Fibroblast of skin of back (primary cell): Measurements from ENCODE around the gene KIF3B.
A peak's percentile ranks its signal among the peaks of the same experiment; 100 is the strongest.
"Not testable (repeated sequence)": the region's sequence is repeated elsewhere in the genome, so short reads cannot be mapped to it uniquely, and the experiment has no call there.

Experiments
- DNase-seq: peaks from one replicate; pipeline ENCODE4 v3.0.0-alpha.2; 2013

Gene KIF3B

DNA sequence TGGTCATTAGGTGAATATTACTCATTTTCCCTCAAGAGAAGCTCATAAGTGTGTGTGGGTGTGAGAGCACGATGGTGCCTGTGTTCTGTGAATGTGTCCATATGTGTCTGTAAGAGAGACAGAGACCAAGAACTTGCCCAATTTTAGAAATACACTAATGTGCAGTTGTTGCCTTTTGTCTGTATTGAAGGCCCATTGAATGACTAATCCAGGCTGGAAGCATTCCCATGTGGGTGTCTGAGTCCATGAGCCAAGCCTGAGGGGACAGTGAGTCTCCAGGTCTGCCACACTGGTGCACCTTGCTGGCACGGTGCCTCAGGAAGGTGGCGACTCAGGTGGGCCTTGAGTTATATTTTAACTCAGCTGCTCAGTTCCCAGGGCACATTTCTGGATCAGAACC is 55.2 kb downstream of the KIF3B start:
- DNase-seq: peak; percentile 68

- DNase-seq: no peak
These were observed 55.9 kb downstream of the KIF3B start for GRCh38 chr20:32333181-32333987.

GRCh38 chr20:32333988-32334885 is 56.8 kb downstream of the KIF3B start:
- DNase-seq: no peak

DNA sequence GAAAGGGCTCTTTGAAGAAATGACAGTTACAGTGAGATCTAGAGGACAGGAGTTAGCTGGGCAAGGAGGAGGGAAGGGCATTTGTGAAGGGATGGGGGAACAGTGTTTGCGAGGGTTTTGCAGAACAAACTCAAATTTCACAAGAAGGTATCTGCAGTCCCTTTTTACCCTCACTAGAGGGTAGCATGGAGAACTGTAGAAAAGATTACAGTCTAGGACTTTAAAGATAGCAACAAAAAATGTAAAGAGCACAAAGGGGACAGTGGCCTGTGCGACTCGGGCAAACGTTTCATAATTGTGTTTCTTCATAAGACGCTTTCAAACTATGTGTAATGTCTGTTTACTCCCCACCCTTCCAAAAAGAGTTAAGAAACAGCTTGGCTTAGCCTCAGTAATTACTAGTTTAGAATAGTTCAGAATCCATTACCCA is 59.5 kb downstream of the KIF3B start:
- DNase-seq: peak; percentile 57

- DNase-seq: no peak
These were observed 60.6 kb downstream of the KIF3B start for GRCh38 chr20:32337937-32338661.

- no peak for DNase-seq
These were observed 61.2 kb downstream of the KIF3B start for GRCh38 chr20:32338665-32339064.

- DNase-seq: no peak
These were observed 61.7 kb downstream of the KIF3B start for GRCh38 chr20:32339116-32339515.

- DNase-seq: not testable (repeated sequence)
These were observed 63.6 kb downstream of the KIF3B start for GRCh38 chr20:32341053-32341452.

GRCh38 chr20:32343439-32343838 is 66.0 kb downstream of the KIF3B start:
- peak; percentile 59 for DNase-seq

DNA sequence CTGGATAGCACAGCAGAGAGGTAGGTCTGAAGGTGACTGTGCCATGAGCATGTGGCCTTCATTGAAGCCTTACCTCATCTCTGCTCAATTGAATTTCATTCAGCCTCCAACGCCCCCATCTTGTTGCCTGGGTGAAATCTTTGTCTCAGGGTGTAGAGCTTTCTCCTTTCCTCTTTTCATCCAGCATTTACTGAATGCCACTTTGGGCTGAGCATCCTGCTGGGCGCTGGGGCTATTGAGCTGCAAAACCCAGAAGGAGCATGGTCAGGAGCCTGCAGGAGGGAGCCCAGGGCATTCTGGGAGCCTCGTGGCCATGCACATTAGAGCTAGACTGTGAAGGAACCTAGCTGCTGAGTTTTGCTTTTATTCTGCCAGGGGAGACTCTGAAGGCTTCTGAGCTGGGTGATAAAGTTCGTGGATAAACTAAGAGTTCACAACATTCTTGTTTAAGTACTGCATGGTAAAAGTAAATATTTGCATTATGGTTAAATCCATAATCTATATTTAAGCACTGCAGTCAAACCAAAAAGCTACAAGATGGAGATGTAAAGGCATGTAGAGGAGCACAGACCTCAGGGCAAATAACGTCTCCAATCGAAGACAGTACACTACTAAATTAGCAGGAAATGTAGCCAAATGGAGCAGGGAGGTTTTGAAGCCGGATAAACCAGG is 67.5 kb downstream of the KIF3B start:
- no peak for DNase-seq

DNA sequence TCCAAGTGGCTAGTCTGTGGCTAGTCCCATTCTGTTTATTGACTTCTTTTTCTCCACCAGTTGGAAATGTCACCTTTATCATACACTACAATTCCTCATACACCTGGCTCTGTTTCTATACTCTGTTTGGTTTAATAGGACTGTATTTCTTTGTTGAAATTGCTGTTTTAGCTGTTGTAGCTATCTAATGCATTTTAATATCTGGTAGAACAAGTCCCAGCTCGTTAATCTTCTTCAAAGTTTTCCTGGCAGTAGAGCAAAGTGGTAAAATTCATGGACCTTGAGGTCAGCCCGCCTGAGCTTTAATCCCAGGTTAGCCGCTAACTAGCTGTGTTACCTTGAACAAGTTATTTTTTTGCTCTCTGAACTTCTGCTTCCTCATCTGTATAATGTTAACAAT is 70.8 kb downstream of the KIF3B start:
- DNase-seq: no peak

- no peak for DNase-seq
These were observed 73.0 kb downstream of the KIF3B start for GRCh38 chr20:32350421-32350820.

- no peak for DNase-seq
These were observed 74.8 kb downstream of the KIF3B start for GRCh38 chr20:32352121-32352720.

- no peak for DNase-seq
These were observed 76.5 kb downstream of the KIF3B start for GRCh38 chr20:32353848-32354496.

DNA sequence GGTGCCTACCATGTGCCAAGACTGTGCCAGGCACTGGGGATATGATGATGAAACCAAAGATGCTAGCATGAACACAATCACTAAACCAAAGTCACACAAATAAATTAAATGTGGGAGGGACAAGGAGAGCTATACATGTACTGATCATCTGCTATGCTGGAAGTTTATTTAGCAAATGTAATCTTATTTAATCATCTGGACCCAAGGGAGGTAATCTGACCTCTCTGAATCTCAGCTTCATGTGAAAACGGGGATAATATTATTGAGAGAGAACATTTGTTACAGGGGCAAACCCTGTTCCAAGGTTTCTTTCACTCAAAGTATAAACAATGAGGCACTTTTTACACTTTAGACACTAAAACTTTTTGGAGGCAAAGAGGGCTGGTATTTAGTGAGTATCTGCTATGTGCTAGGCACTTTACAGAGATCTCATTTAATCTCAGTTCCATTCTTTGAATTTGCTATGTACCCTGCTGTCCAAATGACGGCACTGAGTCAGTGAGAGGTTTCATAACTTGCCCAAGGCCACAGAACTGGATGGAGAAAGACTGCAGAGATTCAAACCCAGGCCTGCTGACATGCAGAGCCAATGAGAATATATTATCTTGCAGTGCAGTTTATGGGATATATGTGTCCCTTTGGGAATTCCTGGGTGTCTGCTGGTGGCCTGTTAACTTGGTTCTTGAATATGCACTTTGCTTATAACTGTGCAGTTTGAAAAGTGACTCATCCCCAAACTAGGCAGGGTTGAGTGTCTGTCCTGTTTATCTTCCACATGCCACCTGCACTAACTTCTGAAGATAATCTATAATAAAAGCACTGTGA is 77.4 kb downstream of the KIF3B start:
- DNase-seq: peak; percentile 95

DNA sequence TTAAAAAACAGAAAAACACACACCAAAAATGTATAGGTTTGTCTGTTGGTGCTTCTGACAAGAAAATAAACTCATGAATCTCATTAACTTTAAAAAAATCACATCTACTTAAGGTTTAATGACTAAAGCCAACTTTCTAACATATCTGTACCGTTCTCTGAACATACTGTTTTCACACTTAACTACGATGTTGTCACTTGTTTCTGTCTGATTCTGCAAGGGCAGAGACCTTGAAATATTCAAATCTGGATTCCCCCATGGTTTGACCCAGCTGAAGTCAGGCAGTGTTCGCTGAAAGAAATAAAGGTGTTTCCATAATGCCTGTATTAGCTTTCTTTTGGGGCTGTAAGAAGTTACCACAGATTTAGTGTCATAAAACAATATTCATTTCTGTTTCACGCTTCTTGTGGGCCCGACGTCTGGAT is 78.0 kb downstream of the KIF3B start:
- no peak for DNase-seq

GRCh38 chr20:32355907-32356621 is 78.6 kb downstream of the KIF3B start:
- DNase-seq: peak; percentile 93

DNA sequence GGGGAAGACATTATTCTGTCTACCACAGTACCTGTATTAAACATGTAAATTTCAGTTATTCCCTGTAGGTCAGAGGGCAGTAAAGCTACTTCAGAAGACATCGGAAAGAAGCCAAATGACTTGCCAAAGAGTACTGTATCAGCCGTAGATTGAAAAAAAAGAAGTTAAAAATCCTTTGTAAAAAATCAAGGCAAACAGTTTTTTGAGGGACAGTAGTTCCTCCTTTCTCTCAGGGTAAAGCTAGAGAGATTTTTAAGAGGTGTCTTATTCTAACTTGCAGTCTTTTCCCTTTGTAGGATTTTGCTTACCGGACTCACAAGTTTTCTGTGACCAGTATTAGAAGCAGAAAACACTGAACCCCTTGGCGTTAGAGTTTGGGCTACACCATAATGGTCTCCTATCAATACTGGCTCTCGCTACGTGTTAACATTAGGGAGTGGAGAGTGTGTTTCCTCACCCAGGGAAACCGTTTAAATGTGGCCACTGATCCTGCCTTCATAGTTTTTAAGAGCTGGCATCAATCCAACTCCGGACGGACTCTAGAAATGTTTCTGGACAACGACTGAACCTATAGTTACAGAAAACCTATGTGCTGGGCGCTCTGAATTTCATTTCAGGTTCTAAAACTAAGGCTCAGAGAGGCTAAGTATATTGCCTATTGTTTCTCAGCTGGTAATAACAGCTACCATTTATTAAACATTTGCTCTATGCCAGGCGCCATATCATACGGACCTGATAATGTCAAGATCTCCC is 79.3 kb downstream of the KIF3B start:
- DNase-seq: no peak

DNA sequence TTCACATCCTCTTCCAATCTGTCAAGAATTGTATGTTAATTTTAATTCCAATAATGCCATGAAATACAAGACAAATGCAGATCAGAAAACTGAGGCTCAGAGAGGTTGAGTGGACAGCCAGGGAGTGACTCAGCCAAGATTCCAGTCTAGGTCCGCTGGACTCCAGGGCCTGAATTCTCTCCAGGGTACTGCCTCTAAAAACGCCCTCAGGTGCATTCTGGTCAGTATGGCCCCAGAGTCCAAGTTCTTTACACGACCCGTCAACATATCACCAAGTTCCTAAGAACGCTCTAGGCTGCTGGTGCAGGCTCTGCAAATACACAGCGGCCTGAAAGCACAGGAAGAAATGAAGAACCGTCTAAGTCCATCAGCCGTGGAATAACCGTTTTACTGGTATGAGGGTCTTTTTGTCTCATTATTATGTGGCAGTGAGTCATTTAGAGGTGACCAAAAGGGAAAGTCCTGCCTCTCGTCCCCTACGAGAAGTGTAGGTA is 80.0 kb downstream of the KIF3B start:
- DNase-seq: no peak
